ENCODE measurements around the gene BACH2.

- TF ChIP-seq POLR2A (IDR thresholded peaks at IDR 0.05) = no peak
- TF ChIP-seq CTCF (IDR thresholded peaks at IDR 0.05) = no peak
These were observed 112.9 kb downstream of the BACH2 start for GRCh38 chr6:90183587-90184333.
